ENCODE results near the gene TBC1D4.

Gene TBC1D4

GRCh38 chr13:75485286-75486062, 3.5 kb upstream of the TBC1D4 start:
- no peak for DNase-seq (ENCODE audit: low spot score)

GRCh38 chr13:75482820-75483079, 781 bp upstream of the TBC1D4 start:
- no peak for DNase-seq (ENCODE audit: low spot score)

GRCh38 chr13:75481176-75482069, 546 bp downstream of the TBC1D4 start:
- peak; percentile 18 for DNase-seq (ENCODE audit: low spot score)

GRCh38 chr13:75480671-75481175, 1.2 kb downstream of the TBC1D4 start:
- DNase-seq (ENCODE audit: low spot score) = peak; percentile 34

- DNase-seq (ENCODE audit: low spot score) = no peak
Observed at GRCh38 chr13:75479102-75479740, 2.7 kb downstream of the TBC1D4 start.

- DNase-seq (ENCODE audit: low spot score) = no peak
Observed at GRCh38 chr13:75478659-75479058, 3.3 kb downstream of the TBC1D4 start.

GRCh38 chr13:75474956-75475355, 7.0 kb downstream of the TBC1D4 start:
- no peak for DNase-seq (ENCODE audit: low spot score)

- DNase-seq (ENCODE audit: low spot score) = peak; percentile 13
Observed at GRCh38 chr13:75473468-75473867, 8.5 kb downstream of the TBC1D4 start.

GRCh38 chr13:75470676-75471075, 11.3 kb downstream of the TBC1D4 start:
- DNase-seq (ENCODE audit: low spot score) = no peak

- DNase-seq (ENCODE audit: low spot score) = no peak
Observed at GRCh38 chr13:75469047-75469446, 12.9 kb downstream of the TBC1D4 start.

GRCh38 chr13:75468602-75469001, 13.4 kb downstream of the TBC1D4 start:
- DNase-seq (ENCODE audit: low spot score) = no peak

GRCh38 chr13:75468098-75468497, 13.9 kb downstream of the TBC1D4 start:
- no peak for DNase-seq (ENCODE audit: low spot score)

- DNase-seq (ENCODE audit: low spot score) = no peak
Observed at GRCh38 chr13:75467040-75467728, 14.8 kb downstream of the TBC1D4 start.

- DNase-seq (ENCODE audit: low spot score) = no peak
Observed at GRCh38 chr13:75465236-75465635, 16.7 kb downstream of the TBC1D4 start.

GRCh38 chr13:75461314-75461713, 20.7 kb downstream of the TBC1D4 start:
- DNase-seq (ENCODE audit: low spot score) = no peak

GRCh38 chr13:75460644-75461043, 21.3 kb downstream of the TBC1D4 start:
- DNase-seq (ENCODE audit: low spot score) = no peak

GRCh38 chr13:75458696-75459422, 23.1 kb downstream of the TBC1D4 start:
- no peak for DNase-seq (ENCODE audit: low spot score)

GRCh38 chr13:75455962-75456361, 26.0 kb downstream of the TBC1D4 start:
- no peak for DNase-seq (ENCODE audit: low spot score)

GRCh38 chr13:75454497-75454896, 27.5 kb downstream of the TBC1D4 start:
- no peak for DNase-seq (ENCODE audit: low spot score)

- DNase-seq (ENCODE audit: low spot score) = peak; percentile 59
Observed at GRCh38 chr13:75452564-75452963, 29.4 kb downstream of the TBC1D4 start.

- DNase-seq (ENCODE audit: low spot score) = no peak
Observed at GRCh38 chr13:75447493-75447892, 34.5 kb downstream of the TBC1D4 start.
